ENCODE measurements around the gene ZFP64. TPM values are rescaled to one million over a fixed set of nuclear protein-coding genes. Genes with fewer than 3 reads are reported as not detected.

The ZFP64 gene
- polyA plus RNA-seq, 2 of the 4 experiments (the other 2 are of a cell fraction) = 14.4 to 22.0 TPM

GRCh38 chr20:52131048-52131643 lies 60.4 kb downstream of the ZFP64 start:
- POLR2A ChIA-PET = no interaction called here
- no peak for FAIRE-seq
- 80% methylated on average over 1 of the region's 1 CpG for WGBS (ENCODE audit: missing lambda C conversion rate)
- ATAC-seq = no peak
- Histone ChIP-seq H3K9me3 (no peaks in the 10 kb centered on the region), H3K4me2 (no peak overlapping the region), H3K4me3 (no peak overlapping the region), H3K4me1 (no peaks in the 10 kb centered on the region), H3K27ac (no peak overlapping the region)
- TF ChIP-seq CEBPB (IDR thresholded peaks at IDR 0.05) = no peak
- no peak for TF ChIP-seq GATA3 (IDR thresholded peaks at IDR 0.05; ENCODE audit: borderline replicate concordance)
- no peak for TF ChIP-seq FOXS1 (CRISPR knock-in tag; IDR thresholded peaks at IDR 0.05)
- TF ChIP-seq PHF8 (IDR thresholded peaks at IDR 0.05; ENCODE audit: borderline replicate concordance, low read depth) = no peak
- TF ChIP-seq, protein P1, sequence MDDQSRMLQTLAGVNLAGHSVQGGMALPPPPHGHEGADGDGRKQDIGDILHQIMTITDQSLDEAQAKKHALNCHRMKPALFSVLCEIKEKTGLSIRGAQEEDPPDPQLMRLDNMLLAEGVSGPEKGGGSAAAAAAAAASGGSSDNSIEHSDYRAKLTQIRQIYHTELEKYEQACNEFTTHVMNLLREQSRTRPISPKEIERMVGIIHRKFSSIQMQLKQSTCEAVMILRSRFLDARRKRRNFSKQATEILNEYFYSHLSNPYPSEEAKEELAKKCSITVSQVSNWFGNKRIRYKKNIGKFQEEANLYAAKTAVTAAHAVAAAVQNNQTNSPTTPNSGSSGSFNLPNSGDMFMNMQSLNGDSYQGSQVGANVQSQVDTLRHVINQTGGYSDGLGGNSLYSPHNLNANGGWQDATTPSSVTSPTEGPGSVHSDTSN (IDR thresholded peaks at IDR 0.05) = no peak
- no peak for TF ChIP-seq NPAS2 (CRISPR knock-in tag; IDR thresholded peaks at IDR 0.05; ENCODE audit: borderline replicate concordance)
- TF ChIP-seq RARB (CRISPR knock-in tag; IDR thresholded peaks at IDR 0.05) = no peak
- no peak for TF ChIP-seq HOXB5 (CRISPR knock-in tag; IDR thresholded peaks at IDR 0.05)
- TF ChIP-seq HEYL (CRISPR knock-in tag; IDR thresholded peaks at IDR 0.05) = no peak
- no peak for TF ChIP-seq CBX2 (IDR thresholded peaks at IDR 0.05; ENCODE audit: borderline replicate concordance, low read depth)
- no peak for TF ChIP-seq HDAC2 (IDR thresholded peaks at IDR 0.05)
- DNase-seq (ENCODE audit: low read depth in 1 of 2, low spot score in 1 of 2) = no peak
- CTCF ChIA-PET = no interaction called here

DNA sequence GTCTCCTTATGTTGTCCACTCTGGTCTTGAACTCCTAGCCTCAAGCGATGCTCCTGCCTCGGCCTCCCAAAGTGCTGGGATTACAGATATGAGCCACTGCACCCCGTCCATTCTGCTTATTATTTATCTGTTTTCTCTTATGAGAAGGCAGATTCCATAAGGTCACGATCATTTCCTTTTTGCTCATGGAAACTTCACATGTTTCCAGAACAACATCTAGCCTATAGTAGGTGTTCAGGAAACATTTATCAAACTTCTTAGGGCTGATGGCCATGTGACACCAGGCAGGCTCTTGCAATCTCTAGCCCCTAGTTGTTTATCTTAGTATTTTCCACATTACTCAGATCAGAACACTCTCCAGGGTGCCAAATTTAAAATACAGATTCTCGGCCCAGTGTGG lies 61.2 kb downstream of the ZFP64 start:
- CTCF ChIA-PET = interaction anchor here (1.2 kb wide), 1 partner anchor 25 kb away, joined by 3 read pairs; no protein-coding TSS in a partner anchor
- ATAC-seq (no peak), DNase-seq (ENCODE audit: low read depth in 1 of 2, low spot score in 1 of 2) (no peak), FAIRE-seq (no peak)
- POLR2A ChIA-PET = no interaction called here
- Histone ChIP-seq H3K4me2 (no peak overlapping the region), H3K4me1 (no peaks in the 10 kb centered on the region), H3K27ac (no peak overlapping the region), H3K4me3 (no peak overlapping the region), H3K9me3 (no peaks in the 10 kb centered on the region)
- TF ChIP-seq, protein P2, sequence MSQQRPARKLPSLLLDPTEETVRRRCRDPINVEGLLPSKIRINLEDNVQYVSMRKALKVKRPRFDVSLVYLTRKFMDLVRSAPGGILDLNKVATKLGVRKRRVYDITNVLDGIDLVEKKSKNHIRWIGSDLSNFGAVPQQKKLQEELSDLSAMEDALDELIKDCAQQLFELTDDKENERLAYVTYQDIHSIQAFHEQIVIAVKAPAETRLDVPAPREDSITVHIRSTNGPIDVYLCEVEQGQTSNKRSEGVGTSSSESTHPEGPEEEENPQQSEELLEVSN (IDR thresholded peaks at IDR 0.05; ENCODE audit: borderline replicate concordance, low read depth) = no peak
- no peak for TF ChIP-seq EHMT2 (IDR thresholded peaks at IDR 0.05; ENCODE audit: low read depth)
- no peak for TF ChIP-seq RFX5 (IDR thresholded peaks at IDR 0.05)
- TF ChIP-seq CBX2 (IDR thresholded peaks at IDR 0.05; ENCODE audit: borderline replicate concordance, low read depth) = no peak
- no peak for TF ChIP-seq ZFP36 (IDR thresholded peaks at IDR 0.05; ENCODE audit: borderline replicate concordance, partially characterized antibody)
- no peak for TF ChIP-seq TP53 (CRISPR knock-in tag; IDR thresholded peaks at IDR 0.05)
- no peak for TF ChIP-seq BHLHE40 (IDR thresholded peaks at IDR 0.05; ENCODE audit: low read depth, low read length)
- WGBS (ENCODE audit: missing lambda C conversion rate) = 88% methylated on average over 5 of the region's 5 CpGs

DNA sequence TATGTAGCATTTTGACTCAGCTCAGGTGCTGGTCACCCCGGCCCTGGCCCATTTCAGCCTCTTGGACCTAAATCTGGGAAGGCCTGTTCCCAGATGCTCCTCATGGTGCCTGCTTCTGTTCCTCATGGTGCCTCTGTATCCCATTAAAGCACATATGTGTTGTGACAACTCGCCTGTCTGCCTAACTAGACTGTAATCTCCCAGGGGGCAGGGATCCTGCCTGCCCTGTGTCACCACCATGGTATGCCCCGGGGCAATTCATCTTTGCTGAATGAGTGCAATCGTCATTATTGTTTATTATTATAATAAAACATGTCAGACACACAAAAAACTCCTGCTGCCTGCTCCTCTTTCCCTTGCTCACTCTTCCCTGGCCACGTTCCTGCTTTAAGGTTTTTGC lies 62.0 kb downstream of the ZFP64 start:
- WGBS (ENCODE audit: missing lambda C conversion rate) = 77% methylated on average over 5 of the region's 5 CpGs
- no peak for FAIRE-seq
- TF ChIP-seq MYC (IDR thresholded peaks at IDR 0.05; ENCODE audit: borderline replicate concordance, low read length) (no peak), MAFK (IDR thresholded peaks at IDR 0.05; ENCODE audit: partially characterized antibody) (no peak), ZSCAN20 (CRISPR knock-in tag; IDR thresholded peaks at IDR 0.05) (no peak), RCOR1 (IDR thresholded peaks at IDR 0.05; ENCODE audit: low read depth, low read length) (no peak), HDAC2 (IDR thresholded peaks at IDR 0.05) (no peak), RFX5 (IDR thresholded peaks at IDR 0.05) (no peak), RAD21 (conservative IDR thresholded peaks at IDR 0.05 in 1 of 2, IDR thresholded peaks at IDR 0.05 in 1 of 2) (no peak), ZFP36 (IDR thresholded peaks at IDR 0.05; ENCODE audit: borderline replicate concordance, partially characterized antibody) (no peak), RARB (CRISPR knock-in tag; IDR thresholded peaks at IDR 0.05) (no peak), FOSB (CRISPR knock-in tag; IDR thresholded peaks at IDR 0.05) (no peak), NFE2L2 (conservative IDR thresholded peaks at IDR 0.05; ENCODE audit: low read length) (no peak), KDM5A (IDR thresholded peaks at IDR 0.05) (no peak), ELK1 (IDR thresholded peaks at IDR 0.05; ENCODE audit: low read depth, low read length) (no peak), ESRRA (IDR thresholded peaks at IDR 0.05; ENCODE audit: borderline replicate concordance, low read length) (no peak), EP300 (IDR thresholded peaks at IDR 0.05) (no peak), BCL3 (IDR thresholded peaks at IDR 0.05) (no peak), RNF2 (IDR thresholded peaks at IDR 0.05; ENCODE audit: borderline replicate concordance, low read depth) (no peak)
- TF ChIP-seq, protein P1 (IDR thresholded peaks at IDR 0.05) = no peak

More for the DNA sequence above, 62.0 kb downstream of the ZFP64 start:
- no peak overlapping the region for H3K4me2 ChIP-seq
- no peak for ATAC-seq
- no peak overlapping the region for H3K4me3 ChIP-seq
- no peak for DNase-seq (ENCODE audit: low read depth in 1 of 2, low spot score in 1 of 2)
- CTCF ChIA-PET = interaction anchor here (1.2 to 4.7 kb wide), 10 partner anchors 10 to 62 kb away, joined by 3 to 35 read pairs (median 10); partner anchors contain the start of gene ZFP64
- no peaks in the 10 kb centered on the region for H3K9me3 ChIP-seq
- POLR2A ChIA-PET = no interaction called here
- no peak overlapping the region for H3K27ac ChIP-seq
- H3K4me1 ChIP-seq = no peaks in the 10 kb centered on the region

Measured in A549 (cell line).